Measurements from ENCODE around the gene BICRAL.

GRCh38 chr6:42762950-42763349 lies 18.9 kb upstream of the BICRAL start:
- TF ChIP-seq CTCF (conservative IDR thresholded peaks at IDR 0.05 in 1 of 2, IDR thresholded peaks at IDR 0.05 in 1 of 2; ENCODE audit: low read depth in 1 of 2, low read length in 2 of 2) (no peak), EZH2 (IDR thresholded peaks at IDR 0.05; ENCODE audit: low read length, missing control alignments) (no peak)
